T47D (cell line): ENCODE results near the gene NKAIN2.

Experiments
- DNase-seq, 2 experiments: peaks; one replicate each; pipeline versions ENCODE4 v3.0.0 to v3.0.0-alpha.2; 2011 to 2012; ENCODE audit warnings: low read depth in 1 of 2, low spot score in 1 of 2
- JUND ChIP-seq: IDR thresholded peaks from 2 replicates; pipeline ENCODE4 v1.6.1; 2012; ENCODE audit warnings: low read depth
- in situ Hi-C: cut with HindIII; loops from 2 replicates; pipeline ENCODE4 v1.10.0; 2016; ENCODE audit warnings: low sequenced_read_pairs, low pct_unique_long_range_greater_than_20kb

NKAIN2 gene

DNA sequence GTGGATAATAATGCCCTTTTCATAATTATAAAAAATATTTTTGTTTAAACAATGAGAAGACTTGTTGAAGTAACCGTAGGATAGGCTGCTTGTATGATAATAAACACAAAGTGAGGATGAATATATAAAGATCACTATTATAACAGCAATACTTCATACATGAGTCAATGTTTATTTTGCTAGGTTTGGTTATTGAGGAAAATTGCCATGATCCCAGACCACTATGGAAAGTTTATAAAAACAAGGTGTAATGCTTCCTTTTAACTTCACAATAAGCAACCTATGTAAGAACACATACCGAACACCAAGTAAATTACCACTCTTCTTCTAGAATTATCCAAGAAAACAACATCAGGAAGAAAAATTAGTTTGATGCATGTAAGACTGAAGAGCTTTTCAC is 663.3 kb downstream of the NKAIN2 start:
- TF ChIP-seq JUND, result no peak
- no peak for DNase-seq
- in situ Hi-C loops, result no loop called here

DNA sequence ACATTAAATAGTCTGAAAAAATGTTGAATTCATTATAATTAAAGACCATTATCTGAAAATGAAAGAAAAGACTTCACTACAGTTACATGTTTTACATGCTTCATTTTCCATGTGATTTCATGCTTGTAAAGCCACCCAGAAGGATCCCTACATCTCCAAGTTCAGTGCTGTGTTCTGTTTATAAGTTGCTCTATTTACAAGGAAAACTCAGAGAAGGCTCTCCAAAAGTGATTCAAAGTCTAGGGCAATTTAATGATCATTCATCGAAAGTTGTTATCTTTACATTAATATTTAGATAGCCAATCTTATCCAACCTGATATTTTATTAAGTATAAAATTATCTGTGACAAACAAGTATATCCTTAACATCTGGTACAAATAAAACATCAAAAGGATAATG is 663.7 kb downstream of the NKAIN2 start:
- TF ChIP-seq JUND, result no peak
- DNase-seq, result no peak
- in situ Hi-C loops, result no loop called here

DNA sequence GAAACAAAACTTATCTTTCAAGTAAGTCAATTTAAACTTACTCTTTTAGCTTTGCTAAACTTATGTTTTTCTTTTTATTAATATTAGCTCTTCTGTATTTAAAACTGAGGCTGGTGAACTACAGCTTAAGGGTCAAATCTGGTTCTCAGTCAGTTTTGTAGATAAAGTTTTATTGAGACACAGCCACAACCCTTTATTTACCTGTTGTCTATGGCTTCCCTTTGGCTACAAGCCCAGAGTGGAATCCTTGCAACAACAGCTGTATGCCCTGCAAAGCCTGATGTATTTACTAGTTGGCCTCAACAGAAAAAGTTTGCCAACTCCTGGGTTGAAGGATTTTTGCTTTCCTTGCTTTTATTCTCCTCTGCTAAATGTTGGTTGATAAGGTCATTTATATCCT is 667.1 kb downstream of the NKAIN2 start:
- no peak for DNase-seq
- in situ Hi-C loops, result no loop called here
- TF ChIP-seq JUND, result no peak

DNA sequence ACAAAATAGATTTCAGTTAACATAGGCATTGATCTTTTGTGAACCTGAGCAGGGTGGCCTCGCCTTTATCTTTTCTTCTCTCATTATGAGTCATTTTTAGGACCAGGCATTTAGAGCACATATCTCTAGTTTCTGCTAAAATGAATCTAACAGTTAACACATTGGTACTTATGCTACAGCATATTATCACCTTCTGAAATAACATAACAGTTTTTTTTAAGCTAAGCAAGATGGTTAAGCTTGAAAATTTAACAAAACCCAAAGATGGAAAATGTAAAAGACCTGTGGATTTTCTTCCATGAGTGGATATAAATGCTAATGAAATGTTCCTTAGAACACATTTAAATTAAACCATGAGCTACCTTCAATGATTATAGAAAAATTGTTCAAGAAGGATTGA is 671.5 kb downstream of the NKAIN2 start:
- DNase-seq, result no peak
- in situ Hi-C loops, result no loop called here
- TF ChIP-seq JUND, result no peak

DNA sequence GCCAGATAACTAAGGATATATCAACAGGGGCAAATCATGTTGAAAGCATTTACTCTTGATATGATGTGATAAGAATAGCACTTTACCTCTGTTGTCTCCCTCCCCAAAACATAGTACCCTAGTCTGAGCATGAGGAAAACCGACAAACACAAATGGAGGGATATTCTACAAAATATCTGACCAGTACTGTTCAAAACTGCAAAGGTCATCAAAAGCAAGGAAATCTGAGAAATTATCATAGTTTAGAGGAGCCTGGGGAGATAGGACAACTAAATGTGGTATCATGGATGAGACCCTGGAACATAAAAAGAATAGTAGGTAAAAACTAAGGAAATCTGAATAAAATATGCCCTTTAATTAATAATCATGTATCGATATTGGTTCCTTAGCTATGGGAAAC is 675.2 kb downstream of the NKAIN2 start:
- in situ Hi-C loops, result no loop called here
- no peak for DNase-seq

DNA sequence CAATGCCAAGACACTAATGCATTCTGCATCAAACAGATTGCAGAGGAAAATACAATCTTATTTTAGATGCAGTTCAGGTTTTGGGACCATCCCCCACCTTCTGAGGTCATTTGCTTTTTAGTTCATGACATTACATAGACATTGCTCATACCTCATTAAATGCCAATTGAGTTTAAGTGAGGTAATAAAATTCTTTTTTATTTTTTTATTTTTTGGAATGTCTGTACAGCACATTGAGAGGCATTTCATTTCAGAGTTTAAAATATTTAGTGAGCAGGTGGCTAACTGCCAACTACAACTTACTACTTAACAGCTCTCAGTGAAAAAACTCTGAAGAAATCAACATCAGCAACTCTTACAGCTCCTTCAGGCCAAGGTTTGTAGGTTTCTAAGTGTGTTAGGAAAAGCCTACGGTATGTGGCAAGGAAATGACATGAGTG is 676.3 kb downstream of the NKAIN2 start:
- no peak for TF ChIP-seq JUND
- DNase-seq, result no peak
- in situ Hi-C loops, result no loop called here

More for the DNA sequence above, 675.2 kb downstream of the NKAIN2 start:
- TF ChIP-seq JUND, result no peak

DNA sequence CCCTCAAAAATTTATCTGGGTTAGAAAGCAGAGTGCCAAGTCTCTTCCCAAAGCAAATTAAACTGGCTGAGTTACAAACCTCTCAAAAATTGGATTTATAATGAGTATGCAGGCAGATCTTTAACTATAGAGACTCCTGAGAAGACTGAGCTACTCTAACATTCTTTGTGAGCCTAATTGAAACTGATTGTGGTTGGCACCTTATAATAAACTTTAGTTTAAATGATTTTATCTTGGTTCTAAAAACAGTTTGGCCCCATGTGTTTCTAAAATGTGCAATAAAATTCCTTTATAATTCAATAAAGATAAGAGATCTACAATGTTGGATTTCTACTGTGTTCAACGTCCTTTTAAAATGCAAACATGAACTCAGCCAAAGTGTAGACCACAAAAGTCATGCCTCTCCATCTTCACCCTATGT is 678.4 kb downstream of the NKAIN2 start:
- in situ Hi-C loops, result no loop called here
- DNase-seq, result no peak
- no peak for TF ChIP-seq JUND

DNA sequence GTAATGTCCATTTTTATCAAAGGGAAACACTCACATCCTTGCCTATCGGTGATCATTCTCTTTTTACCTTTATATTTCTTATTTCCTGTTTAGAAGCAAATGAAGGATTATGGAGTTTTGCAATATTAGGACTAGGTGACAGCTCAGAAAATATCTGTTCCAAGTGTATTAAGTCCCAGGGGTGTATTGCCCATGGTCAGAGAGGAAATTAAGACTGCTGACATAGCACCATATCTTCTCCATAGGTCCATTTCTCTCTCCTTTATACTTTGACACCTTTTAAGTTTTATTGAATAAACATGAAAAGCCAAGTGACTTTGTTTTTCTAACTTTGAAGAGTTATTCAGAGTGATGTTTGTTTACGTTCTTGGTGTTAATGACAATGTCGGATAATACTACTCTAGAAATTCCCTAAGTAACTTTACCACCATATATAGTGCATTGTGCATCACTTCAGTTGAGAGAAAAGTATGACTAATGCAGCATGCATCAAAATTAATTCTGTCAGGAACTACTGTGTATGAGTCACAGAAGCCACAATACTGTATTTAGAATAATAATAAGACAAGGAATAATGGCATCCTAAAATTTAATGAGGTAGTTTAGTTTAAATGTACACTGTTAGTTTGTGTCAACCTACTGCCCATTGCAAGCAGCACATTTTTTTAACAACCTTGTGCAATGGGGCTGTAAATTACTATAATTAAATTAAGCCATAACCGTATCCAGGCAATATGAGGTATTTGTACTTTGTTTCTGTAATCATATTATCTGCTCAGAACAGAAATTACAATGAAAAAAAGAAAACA is 684.2 kb downstream of the NKAIN2 start:
- no peak for DNase-seq
- TF ChIP-seq JUND, result no peak
- in situ Hi-C loops, result no loop called here

DNA sequence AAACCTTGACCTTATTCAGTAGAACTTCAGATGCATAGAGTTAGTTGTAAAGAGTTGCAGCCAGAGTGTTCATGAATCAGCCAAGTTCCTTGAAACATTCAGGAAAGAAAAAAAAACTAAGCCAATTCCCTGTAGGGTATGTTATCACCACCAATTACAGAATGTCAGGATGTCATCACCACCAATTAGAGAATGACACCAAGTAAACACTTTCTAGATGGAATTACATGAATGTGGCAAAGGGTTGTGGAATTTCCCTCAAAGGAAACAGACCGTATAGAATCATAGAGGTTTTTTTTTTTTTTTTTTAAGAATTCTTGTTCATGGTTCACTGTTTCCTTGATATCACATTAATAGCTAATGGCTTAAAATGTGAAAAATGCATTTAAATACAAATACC is 686.5 kb downstream of the NKAIN2 start:
- DNase-seq, result no peak
- no peak for TF ChIP-seq JUND
- in situ Hi-C loops, result no loop called here

DNA sequence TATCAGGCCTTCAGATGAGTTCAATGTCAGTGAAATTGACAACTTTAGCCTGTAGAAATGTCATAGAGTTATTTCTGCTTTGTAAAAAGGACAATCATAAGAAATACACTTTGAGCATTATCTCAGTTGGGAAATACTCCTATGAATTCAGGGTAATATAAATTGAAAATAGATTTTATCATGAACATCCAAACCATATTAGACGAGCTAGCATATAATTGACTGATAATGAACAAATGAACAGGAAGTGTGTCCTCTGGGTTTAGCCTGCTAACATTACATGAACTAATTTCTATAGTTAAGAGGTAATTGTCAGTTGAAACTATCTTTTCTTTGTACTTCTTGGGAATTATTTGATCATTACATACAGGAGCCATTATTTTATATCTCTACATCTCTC is 689.6 kb downstream of the NKAIN2 start:
- no peak for DNase-seq
- in situ Hi-C loops, result no loop called here
- no peak for TF ChIP-seq JUND

DNA sequence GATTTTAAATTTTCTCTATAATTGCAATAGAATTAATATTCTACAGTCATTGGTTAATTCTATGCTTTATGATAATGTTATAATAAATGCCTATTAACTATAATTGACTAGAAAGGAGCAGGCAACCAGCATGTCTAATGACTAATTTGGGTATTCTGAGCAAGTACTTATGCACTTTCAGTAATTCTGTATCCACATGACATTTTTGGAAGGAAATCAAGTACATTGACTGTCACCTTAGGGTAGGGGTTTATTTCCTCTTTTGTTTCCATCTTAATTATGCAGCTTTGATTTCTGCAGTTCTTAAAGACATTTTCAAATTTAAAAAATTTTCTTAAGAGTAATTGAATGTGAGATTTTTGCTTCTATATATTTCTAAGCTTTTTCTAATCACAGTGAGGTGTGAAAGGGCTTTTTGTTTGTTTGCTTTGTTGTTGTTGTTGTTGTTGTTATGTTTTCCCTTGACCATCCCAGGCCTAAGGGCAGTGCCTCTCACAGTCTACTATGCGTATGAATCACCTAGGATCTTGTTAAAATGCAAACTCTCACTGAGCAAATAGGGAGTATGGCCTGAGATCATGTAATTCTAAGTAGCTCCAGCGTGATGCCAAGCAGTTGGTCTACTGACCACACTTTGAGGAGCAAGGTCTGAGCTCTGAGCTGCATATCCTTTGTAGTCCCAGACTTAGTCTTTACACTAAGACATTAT is 691.4 kb downstream of the NKAIN2 start:
- TF ChIP-seq JUND, result no peak
- in situ Hi-C loops, result no loop called here
- no peak for DNase-seq

DNA sequence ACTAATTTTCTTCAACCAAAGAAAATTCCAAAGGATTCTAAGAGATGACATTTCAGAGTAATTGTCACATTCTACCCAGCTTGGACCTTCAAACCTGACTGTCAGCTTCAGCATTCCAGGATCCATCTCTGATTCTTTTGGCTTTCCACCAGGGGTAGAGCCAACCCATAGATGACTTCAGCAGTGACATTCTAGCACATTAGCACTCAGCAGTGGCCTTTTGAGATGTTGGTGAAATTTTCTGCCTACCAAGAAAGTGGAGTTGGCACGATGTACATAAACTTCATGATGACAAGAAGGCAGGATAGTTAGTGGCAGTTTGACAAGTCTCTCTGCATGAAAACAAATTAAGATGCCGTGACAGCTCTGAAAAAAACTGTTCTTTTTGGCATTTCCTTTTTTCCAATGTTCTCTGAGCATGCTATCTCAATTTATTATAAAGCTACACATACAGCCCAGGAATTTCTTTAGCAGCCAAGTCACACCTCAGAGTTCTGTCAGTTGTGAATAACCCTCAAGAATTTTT is 692.1 kb downstream of the NKAIN2 start:
- no peak for DNase-seq
- TF ChIP-seq JUND, result no peak
- in situ Hi-C loops, result no loop called here

DNA sequence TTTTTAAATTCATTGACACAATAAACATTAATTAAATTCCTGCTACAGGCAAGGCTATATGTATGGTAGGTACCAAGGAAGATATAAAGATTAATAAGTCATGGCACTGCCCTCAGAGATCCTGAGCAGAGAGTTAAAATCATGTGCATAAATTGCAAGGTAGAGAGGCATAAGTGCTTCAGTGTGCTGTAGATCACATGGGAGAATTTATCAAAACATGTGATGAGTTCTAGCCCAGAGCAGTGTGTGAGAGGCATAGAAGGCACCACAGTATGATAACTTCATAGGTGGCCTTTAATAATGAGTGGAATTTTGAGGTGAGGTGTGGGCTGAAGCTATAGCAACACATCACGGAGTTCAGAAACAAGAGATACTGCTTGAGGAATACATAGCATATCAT is 692.7 kb downstream of the NKAIN2 start:
- TF ChIP-seq JUND, result no peak
- DNase-seq, result no peak
- in situ Hi-C loops, result no loop called here
